OCI-LY3 (cell line): ENCODE measurements around the gene SPDYA.

ENCODE experiments used
- H2AFZ ChIP-seq: fragments of 200-600, 300-600 bp; shearing (Covaris generic); 2 replicates; pipeline ENCODE4 v1.6.0; 2014; ENCODE audit warnings: antibody characterized with exemption, low read depth, low read length
- H3K27ac ChIP-seq: fragments of 200-600, 300-600 bp; sonication (generic); 2 replicates; pipeline ENCODE4 v1.5.1; 2014; ENCODE audit warnings: mild to moderate bottlenecking, low read length, moderate library complexity, mixed read lengths
- H3K27me3 ChIP-seq: fragments of 200-600, 300-600 bp; sonication (generic); 2 replicates; pipeline ENCODE4 v1.6.1; 2014; ENCODE audit warnings: low read depth, low read length, mixed read lengths
- H3K36me3 ChIP-seq: fragments of 200-600, 300-600 bp; sonication (generic); replicated peaks from 2 replicates; pipeline ENCODE3; 2014; ENCODE audit warnings: low read depth, low read length, mixed read lengths
- H3K4me1 ChIP-seq: fragments of 300-600, 200-600 bp; sonication (generic); 2 replicates; pipeline ENCODE4 v1.6.1; 2014; ENCODE audit warnings: low read length, mixed read lengths
- H3K4me2 ChIP-seq: fragments of 200-600, 300-600 bp; sonication (generic); 2 replicates; pipeline ENCODE4 v1.6.1; 2014; ENCODE audit warnings: low read length, mixed read lengths
- H3K4me3 ChIP-seq: fragments of 300-600, 200-600 bp; sonication (generic); 2 replicates; pipeline ENCODE4 v1.5.1; 2014; ENCODE audit warnings: antibody characterized with exemption, mild to moderate bottlenecking, low read length, moderate library complexity
- H3K79me2 ChIP-seq: fragments of 300-600, 200-600 bp; shearing (Covaris generic); 2 replicates; pipeline ENCODE4 v1.6.1; 2014; ENCODE audit warnings: mild to moderate bottlenecking, low read length, mixed read lengths
- H3K9ac ChIP-seq: fragments of 300-600, 200-600 bp; shearing (Covaris generic); 2 replicates; pipeline ENCODE4 v1.6.0; 2014; ENCODE audit warnings: mild to moderate bottlenecking, low read length, moderate library complexity
- H3K9me3 ChIP-seq: fragments of 200-600, 300-600 bp; shearing (Covaris generic); 2 replicates; pipeline ENCODE4 v1.6.1; 2014; ENCODE audit warnings: low read length, mixed read lengths; ENCODE audit not compliant: insufficient read depth
- H4K20me1 ChIP-seq: fragments of 200-600, 300-600 bp; sonication (generic); 2 replicates; pipeline ENCODE4 v1.6.1; 2016; ENCODE audit warnings: low read length, mixed read lengths; ENCODE audit not compliant: insufficient read depth
- CTCF ChIP-seq: fragments of 200-600, 300-600 bp; sonication (generic); IDR thresholded peaks from 2 replicates; pipeline ENCODE4 v1.5.1; 2014; ENCODE audit warnings: antibody characterized with exemption, low read length, low read depth
- EZH2phosphoT487 ChIP-seq: fragments of 200-600 bp; shearing (Covaris generic); IDR thresholded peaks from 2 replicates; pipeline ENCODE4 v1.6.1; 2018; ENCODE audit warnings: antibody characterized with exemption, mixed run types, low read depth

SPDYA gene

GRCh38 chr2:28824207-28824606, 13.6 kb downstream of the SPDYA start:
- H3K4me3 ChIP-seq = no peak overlapping the region
- TF ChIP-seq CTCF (no peak), EZH2phosphoT487 (no peak)

GRCh38 chr2:28824870-28825269, 14.2 kb downstream of the SPDYA start:
- no peak overlapping the region for H3K4me2 ChIP-seq
- no peaks in the 10 kb centered on the region for H3K27me3 ChIP-seq
- H3K4me3 ChIP-seq = no peak overlapping the region
- H3K36me3 ChIP-seq = no peaks in the 10 kb centered on the region
- H3K27ac ChIP-seq = no peak overlapping the region
- no peak overlapping the region for H2AFZ ChIP-seq
- H3K79me2 ChIP-seq = no peaks in the 10 kb centered on the region
- TF ChIP-seq EZH2phosphoT487 = no peak
- no peak for TF ChIP-seq CTCF
- no peaks in the 10 kb centered on the region for H3K9me3 ChIP-seq
- H4K20me1 ChIP-seq = no peaks in the 10 kb centered on the region
- H3K4me1 ChIP-seq = no peaks in the 10 kb centered on the region
- H3K9ac ChIP-seq = no peak overlapping the region

More at GRCh38 chr2:28824207-28824606, 13.6 kb downstream of the SPDYA start:
- H3K79me2 ChIP-seq = no peaks in the 10 kb centered on the region
- no peaks in the 10 kb centered on the region for H3K4me1 ChIP-seq
- no peaks in the 10 kb centered on the region for H4K20me1 ChIP-seq
- no peak overlapping the region for H3K9ac ChIP-seq
- no peaks in the 10 kb centered on the region for H3K27me3 ChIP-seq
- no peak overlapping the region for H2AFZ ChIP-seq
- no peak overlapping the region for H3K27ac ChIP-seq
- no peaks in the 10 kb centered on the region for H3K36me3 ChIP-seq
- H3K4me2 ChIP-seq = no peak overlapping the region
- H3K9me3 ChIP-seq = no peaks in the 10 kb centered on the region

- Histone ChIP-seq H3K27me3 (no peaks in the 10 kb centered on the region), H2AFZ (no peak overlapping the region), H3K4me1 (no peaks in the 10 kb centered on the region), H3K79me2 (no peaks in the 10 kb centered on the region), H3K4me3 (no peak overlapping the region), H3K36me3 (no peaks in the 10 kb centered on the region), H3K4me2 (no peak overlapping the region), H3K27ac (no peak overlapping the region), H3K9me3 (no peaks in the 10 kb centered on the region), H4K20me1 (no peaks in the 10 kb centered on the region), H3K9ac (no peak overlapping the region)
- TF ChIP-seq CTCF = no peak
- no peak for TF ChIP-seq EZH2phosphoT487
These were observed 17.7 kb downstream of the SPDYA start for GRCh38 chr2:28828382-28828781.

- peaks cover 3% of the 10 kb centered on the region for H3K36me3 ChIP-seq
- no peak overlapping the region for H3K4me2 ChIP-seq
- H3K27me3 ChIP-seq = no peaks in the 10 kb centered on the region
- TF ChIP-seq CTCF = no peak
- no peak for TF ChIP-seq EZH2phosphoT487
- H3K4me1 ChIP-seq = peaks cover 4% of the 10 kb centered on the region; the same call in 1 of the 2 replicates
- no peak overlapping the region for H3K9ac ChIP-seq
- H3K27ac ChIP-seq = no peak overlapping the region
- no peaks in the 10 kb centered on the region for H4K20me1 ChIP-seq
- H3K9me3 ChIP-seq = no peaks in the 10 kb centered on the region
- H3K79me2 ChIP-seq = no peaks in the 10 kb centered on the region
- H2AFZ ChIP-seq = no peak overlapping the region
- H3K4me3 ChIP-seq = no peak overlapping the region
These were observed 23.3 kb downstream of the SPDYA start for GRCh38 chr2:28833740-28834470.
